Neutrophil (primary cell): ENCODE measurements around the gene ARL4D.

Experiments
- H3K27ac ChIP-seq: fragments of 200-600 bp; sonication (generic); 2 replicates; pipeline ENCODE4 v1.5.1; 2016; ENCODE audit warnings: mild to moderate bottlenecking, moderate library complexity
- H3K27me3 ChIP-seq: fragments of 200-600 bp; sonication (generic); 2 replicates; pipeline ENCODE4 v1.6.0; 2016; ENCODE audit warnings: mild to moderate bottlenecking
- H3K36me3 ChIP-seq: fragments of 200-600 bp; sonication (generic); 2 replicates; pipeline ENCODE4 v1.5.1; 2017
- H3K4me1 ChIP-seq, 2 experiments: fragments of 200-600 bp in 1 of 2; sonication (generic) in 1 of 2; 1 replicate in 1 of 2; 2 replicates in 1 of 2; pipeline versions ENCODE4 v1.5.1 to v1.6.1; 2013 to 2016; ENCODE audit warnings: low read depth in 1 of 2, low read length in 1 of 2, mild to moderate bottlenecking in 1 of 2, moderate library complexity in 1 of 2; ENCODE audit not compliant: control insufficient read depth in 1 of 2, insufficient read depth in 1 of 2
- H3K4me3 ChIP-seq, 2 experiments: fragments of 200-600 bp in 1 of 2; sonication (generic) in 1 of 2; 1 replicate in 1 of 2; 2 replicates in 1 of 2; pipeline ENCODE4 v1.5.1; 2013 to 2016; ENCODE audit warnings: low read depth in 1 of 2, low read length in 1 of 2, mild to moderate bottlenecking in 1 of 2, moderate library complexity in 1 of 2
- H3K9me3 ChIP-seq: fragments of 200-600 bp; sonication (generic); 2 replicates; pipeline ENCODE4 v1.5.1; 2016
- TF ChIP-seq, protein P1 (sequence below): fragments of 200-600 bp; sonication (generic); IDR thresholded peaks from 2 replicates; pipeline ENCODE4 v1.5.1; 2016; ENCODE audit warnings: antibody characterized with exemption

The ARL4D gene

DNA sequence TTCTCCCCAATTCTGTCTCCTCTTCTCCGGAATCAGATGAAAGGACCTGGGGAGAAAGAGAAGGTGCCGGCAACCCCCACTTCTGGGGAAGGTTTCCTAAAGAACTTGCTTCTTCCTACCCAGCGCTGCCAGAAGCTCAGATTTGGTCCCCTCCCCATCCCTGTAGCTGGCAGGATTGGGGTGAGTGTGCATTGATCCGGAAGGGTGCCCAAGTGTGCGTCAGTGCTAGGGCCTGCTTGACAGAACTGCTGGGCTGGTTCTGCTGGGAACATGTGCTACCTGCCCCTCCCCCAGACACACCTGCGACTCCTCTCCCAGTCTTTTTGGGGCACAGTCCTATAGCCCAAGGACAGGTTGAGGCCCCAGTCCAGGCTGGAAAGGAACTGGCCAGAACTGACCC lies 3.3 kb downstream of the ARL4D start:
- TF ChIP-seq, protein P1, sequence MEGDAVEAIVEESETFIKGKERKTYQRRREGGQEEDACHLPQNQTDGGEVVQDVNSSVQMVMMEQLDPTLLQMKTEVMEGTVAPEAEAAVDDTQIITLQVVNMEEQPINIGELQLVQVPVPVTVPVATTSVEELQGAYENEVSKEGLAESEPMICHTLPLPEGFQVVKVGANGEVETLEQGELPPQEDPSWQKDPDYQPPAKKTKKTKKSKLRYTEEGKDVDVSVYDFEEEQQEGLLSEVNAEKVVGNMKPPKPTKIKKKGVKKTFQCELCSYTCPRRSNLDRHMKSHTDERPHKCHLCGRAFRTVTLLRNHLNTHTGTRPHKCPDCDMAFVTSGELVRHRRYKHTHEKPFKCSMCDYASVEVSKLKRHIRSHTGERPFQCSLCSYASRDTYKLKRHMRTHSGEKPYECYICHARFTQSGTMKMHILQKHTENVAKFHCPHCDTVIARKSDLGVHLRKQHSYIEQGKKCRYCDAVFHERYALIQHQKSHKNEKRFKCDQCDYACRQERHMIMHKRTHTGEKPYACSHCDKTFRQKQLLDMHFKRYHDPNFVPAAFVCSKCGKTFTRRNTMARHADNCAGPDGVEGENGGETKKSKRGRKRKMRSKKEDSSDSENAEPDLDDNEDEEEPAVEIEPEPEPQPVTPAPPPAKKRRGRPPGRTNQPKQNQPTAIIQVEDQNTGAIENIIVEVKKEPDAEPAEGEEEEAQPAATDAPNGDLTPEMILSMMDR: no peak
- Histone ChIP-seq H3K27ac (no peak overlapping the region), H3K36me3 (no peaks in the 10 kb centered on the region), H3K9me3 (no peaks in the 10 kb centered on the region), H3K27me3 (peaks cover 38% of the 10 kb centered on the region), H3K4me1 (peaks cover 9 to 11% of the 10 kb centered on the region in 2 experiments), H3K4me3 (no peak overlapping the region)

DNA sequence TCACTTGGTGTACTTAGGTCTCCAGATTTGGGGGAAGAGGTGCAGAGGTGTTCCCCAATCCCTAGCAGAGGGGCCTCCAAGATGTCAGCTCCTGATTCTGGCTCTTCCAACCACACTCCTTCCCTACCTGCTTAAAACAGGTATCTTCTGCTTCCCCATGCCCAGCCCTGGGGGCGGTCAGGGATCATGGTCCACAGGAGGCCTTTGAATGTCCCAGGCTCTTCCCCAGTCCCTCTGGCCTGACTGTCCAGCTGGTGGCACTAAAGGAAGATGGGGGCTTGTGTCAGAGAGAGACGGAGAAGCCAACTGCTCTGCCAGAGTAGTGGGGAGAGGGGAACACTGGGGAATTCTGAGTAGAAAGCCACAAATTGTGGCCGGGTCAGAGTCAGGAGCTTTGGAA lies 3.8 kb downstream of the ARL4D start:
- Histone ChIP-seq H3K27ac (no peak overlapping the region), H3K4me1 (peaks cover 9 to 11% of the 10 kb centered on the region in 2 experiments), H3K9me3 (no peaks in the 10 kb centered on the region), H3K36me3 (no peaks in the 10 kb centered on the region), H3K27me3 (peaks cover 43% of the 10 kb centered on the region), H3K4me3 (no peak overlapping the region)
- TF ChIP-seq, protein P1: no peak

DNA sequence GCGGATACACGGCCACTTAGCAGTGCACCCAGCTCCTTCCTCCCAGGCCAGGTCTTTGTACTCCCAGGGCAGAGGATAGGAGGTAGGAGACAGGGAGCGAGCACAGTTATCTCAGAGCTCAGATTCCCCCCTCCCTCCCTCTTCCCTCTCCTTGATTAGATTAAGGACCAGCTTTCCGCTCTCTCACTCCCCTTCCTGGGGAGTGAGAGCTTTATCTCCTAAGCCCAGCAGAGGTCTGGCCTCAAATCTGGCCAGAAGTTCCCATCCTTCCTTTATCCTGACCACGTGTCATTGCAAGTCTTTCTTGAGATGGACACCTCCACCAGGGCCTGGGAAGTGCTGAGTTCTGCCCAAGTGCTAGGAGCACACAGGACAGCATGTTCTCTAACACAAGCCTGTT lies 5.1 kb downstream of the ARL4D start:
- Histone ChIP-seq H3K4me3 (no peak overlapping the region), H3K27ac (no peak overlapping the region)
- TF ChIP-seq, protein P1: no peak

DNA sequence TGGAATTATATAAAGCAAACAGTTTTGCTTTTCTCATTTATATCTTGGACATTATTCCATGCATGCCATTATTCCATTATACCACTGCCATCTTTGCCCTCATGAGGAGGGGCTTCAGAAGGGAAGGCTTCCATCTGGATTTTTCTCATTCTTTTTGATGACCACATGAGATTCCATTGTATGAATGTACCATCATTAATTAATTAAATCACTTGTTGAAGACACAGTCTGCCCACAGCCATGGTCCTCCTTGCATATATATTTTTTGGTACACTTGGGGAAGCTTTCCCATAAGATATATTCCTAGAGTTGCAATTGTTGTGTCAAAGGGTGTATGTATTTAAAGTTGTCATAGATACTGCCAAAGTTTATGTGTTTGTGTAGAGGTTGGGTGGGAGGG lies 7.1 kb downstream of the ARL4D start:
- Histone ChIP-seq H3K27ac (no peak overlapping the region), H3K36me3 (no peaks in the 10 kb centered on the region), H3K9me3 (no peaks in the 10 kb centered on the region), H3K4me1 (no peaks in the 10 kb centered on the region), H3K27me3 (peaks cover 31% of the 10 kb centered on the region), H3K4me3 (no peak overlapping the region)
- TF ChIP-seq, protein P1: no peak

More for the DNA sequence above, 5.1 kb downstream of the ARL4D start:
- Histone ChIP-seq H3K4me1 (peaks cover 4 to 6% of the 10 kb centered on the region in 2 experiments), H3K9me3 (no peaks in the 10 kb centered on the region), H3K27me3 (peaks cover 43% of the 10 kb centered on the region), H3K36me3 (no peaks in the 10 kb centered on the region)

DNA sequence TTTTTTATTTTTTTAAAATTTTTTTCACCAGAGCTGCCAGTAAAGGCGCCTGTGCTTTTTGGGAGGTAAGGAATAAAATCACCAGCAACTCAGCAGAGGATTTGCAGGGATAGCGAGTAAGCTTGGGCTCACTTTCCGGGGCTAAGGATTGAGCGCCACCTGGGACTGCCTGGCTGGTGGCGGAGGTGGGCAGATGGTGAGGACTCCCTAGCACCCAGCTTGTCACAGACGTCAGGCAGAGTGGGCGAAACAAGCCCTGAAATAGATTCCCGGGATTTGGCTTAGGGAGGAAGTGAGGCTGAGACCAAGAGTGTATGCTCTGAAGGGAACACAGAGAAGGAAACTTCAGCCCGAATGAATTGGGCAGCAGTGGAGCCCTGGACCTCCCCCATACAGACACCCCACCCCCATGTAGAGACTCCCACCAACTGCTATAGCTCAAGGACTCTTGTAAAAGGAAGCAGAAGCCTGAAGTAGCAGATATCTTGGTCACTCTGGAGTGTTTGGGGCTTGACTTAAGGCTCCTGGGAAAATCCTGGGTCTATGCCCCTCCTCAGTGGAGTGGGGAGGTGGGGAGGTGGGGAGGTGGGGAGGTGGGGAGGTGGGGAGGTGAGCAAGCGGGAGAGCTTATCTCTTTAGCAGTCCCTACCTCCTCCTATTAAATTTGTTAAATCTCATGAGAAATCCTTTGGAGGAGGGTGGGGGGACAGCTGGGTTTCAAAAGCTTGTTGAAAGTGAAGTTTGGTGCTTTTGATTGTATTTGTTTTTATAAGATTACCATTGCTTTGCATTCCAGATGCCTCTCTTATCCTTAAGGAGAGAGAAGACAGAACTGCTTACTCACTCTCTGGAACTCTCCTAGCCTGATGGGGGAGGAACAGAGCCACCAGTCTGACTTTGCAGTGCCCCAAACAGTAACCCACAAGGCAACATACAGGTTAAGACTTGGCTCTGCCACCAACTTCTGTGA lies 8.2 kb downstream of the ARL4D start:
- H3K27me3 ChIP-seq: peaks cover 31% of the 10 kb centered on the region
- H3K4me1 ChIP-seq: no peaks in the 10 kb centered on the region
- H3K27ac ChIP-seq: no peak overlapping the region
- H3K36me3 ChIP-seq: no peaks in the 10 kb centered on the region
- H3K9me3 ChIP-seq: no peaks in the 10 kb centered on the region
- no peak overlapping the region for H3K4me3 ChIP-seq
- TF ChIP-seq, protein P1: no peak
